GM19023 (cell line): Measurements from ENCODE around the gene XAGE1B.
"Not testable (repeated sequence)": the region's sequence is repeated elsewhere in the genome, so short reads cannot be mapped to it uniquely, and the experiment has no call there.

Experiments used
- ATAC-seq: cut with Tn5 transposase; IDR thresholded peaks from one replicate; pipeline ENCODE4 v1.9.1; 2021; ENCODE audit warnings: mild to moderate bottlenecking, moderate library complexity; ENCODE audit not compliant: unreplicated experiment

XAGE1B gene, protein sequence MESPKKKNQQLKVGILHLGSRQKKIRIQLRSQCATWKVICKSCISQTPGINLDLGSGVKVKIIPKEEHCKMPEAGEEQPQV

DNA sequence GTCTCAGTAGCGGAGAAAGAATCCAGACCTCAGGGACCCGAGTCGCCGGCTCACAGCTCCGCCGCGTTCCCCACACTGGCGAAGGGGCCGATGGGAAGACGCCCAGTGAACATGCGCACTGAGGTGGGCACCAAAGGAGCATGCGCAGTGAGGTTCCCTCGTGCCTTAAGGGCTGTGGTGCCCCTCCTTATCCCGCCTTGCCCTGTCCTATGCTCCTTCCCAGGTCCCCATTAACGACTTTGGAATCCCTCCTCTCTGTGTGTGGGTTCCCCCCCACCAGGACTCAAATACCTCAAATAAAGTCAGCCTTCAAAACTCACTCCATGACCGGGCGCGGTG is at the start of gene XAGE1B:
XAGE1B (minus strand) TSS at position 77 of the 339 bp plus-strand sequence. CDS start 1,536 bp downstream, outside the sequence.
- ATAC-seq = not testable (repeated sequence)

DNA sequence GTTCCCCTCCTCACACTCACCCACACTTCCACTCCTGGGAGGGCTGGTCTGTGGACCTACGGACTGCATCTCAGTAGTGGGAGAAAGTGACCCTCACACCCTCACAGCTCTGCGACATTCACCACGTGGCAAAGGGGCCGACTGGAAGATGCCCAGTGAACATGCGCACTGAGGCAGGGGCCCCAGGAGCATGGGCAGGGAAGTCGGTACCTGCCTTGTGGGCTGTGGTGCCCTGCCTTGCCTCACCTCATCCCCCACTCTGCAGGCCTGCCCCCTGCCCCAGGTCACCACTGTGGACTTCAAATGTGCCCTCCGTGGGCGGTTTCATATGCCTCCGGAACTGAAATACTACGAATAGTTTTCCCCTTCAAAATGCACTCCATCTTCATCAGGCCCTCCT is 46.2 kb upstream of the XAGE1B start:
- ATAC-seq = no peak

DNA sequence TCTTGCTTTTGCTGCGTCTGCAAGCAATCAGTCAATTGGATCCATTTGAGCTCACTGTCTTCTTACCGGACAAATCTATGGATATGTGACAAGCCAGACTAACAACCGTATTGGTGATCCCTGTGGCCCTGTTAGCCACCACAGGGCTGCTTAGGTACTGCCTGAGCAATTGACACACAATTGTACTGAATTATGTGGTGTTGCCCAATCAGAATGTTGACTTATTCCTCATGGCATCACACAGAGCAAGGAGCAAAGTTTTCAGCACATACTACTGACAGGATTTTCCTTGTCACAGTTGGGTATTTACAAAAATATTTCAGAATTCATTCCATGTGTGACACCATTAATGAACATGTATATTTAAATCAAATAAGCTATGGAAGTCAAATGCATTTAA is 41.3 kb upstream of the XAGE1B start:
- no peak for ATAC-seq

DNA sequence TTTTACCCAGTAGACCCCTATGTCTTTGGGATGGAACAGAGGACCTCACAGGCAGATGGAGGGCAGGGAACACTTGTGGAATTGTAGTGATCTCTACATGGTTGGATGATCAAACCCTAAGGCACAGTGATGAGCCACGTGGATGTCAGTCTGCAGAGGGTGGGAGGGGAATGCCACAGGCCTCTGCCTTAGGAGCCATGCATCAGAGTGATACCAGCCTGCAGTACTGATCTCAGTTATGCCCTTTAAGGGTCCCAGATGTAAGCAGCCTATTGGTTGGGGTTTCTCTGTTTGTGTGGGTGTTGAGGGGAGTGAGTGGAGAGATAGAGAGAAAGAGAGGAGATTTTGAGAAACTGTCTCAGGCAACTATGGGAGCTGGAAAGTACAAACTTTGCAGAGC is 39.9 kb upstream of the XAGE1B start:
- no peak for ATAC-seq

DNA sequence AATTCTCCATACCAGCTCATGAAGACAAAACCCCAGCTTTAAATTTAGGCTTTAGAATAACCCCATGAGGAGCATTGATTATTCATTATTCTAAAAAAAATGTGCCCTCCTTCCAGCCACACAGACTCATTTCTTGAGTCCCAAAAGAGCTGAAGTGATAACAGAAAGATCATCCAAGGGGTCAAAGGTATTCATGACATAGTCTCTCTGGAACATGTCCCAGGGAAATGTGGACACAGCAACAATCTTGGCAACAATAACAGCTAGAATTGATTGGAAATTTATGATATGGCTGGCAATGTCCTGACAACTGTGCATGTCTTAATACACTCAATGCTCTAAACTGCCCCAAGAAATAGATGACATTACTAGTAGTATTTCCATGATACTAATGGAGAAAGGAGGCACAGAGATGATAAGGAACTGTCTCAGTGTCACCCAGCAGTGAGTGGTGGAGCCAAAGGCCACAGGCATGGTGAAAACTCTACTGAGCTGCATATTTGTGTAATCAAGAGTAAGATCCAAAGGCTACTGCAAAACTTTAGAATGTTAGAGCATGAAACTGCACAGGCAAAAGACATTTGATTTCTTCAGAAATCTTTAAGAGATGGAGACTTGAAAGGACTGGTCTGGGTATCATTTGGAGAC is 37.3 kb upstream of the XAGE1B start:
- no peak for ATAC-seq

DNA sequence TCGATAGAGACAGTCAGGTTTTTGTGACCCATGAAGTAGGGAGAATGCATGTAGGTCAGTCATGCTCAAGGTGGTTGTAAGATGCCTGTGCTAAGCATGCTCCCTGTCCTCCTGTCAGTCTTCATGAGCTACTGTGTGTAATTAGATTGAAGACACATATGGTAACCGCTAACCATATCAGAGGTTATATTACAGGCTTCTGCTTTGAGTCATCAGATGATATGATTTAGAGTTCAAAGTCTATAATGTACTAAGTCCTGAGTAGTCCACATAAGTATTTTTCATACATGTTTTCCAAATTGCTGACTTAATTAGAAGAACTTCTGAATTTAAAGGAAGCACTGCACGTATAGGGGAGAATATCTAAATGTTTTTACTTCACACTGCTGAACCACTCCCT is 31.9 kb upstream of the XAGE1B start:
- ATAC-seq = not testable (repeated sequence)

DNA sequence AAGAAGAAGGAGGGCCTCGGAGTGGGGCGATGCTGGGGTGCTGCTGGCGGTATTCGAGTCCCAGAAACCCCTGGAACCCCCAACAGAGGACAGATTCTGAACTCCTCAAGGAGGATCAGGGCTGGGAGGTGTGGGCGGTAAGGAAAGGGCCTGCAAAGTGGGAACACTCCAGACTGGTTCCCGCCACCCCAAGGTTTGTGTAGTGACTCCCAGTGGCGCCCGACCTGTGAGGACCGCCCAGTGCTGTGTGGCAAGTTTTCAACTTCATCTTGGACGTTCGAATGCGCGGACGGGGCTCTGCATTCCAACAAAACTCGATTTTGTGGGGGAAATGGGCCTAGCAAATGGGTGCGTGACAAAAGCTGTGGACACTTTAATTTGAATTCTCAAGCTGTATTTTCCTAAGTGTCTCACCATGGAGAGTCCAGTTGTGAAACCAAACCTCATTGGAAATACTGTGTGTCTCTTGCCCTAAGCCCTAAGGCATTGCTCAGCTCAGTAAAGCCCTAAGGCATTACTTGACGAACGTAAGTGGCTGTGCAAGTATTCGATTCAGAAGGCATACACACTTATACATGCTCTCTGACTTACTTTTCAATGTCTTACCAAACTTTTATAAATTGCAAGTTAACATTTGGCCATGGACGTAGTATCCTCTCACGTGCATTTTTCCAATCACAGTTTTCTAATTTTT is 27.4 kb upstream of the XAGE1B start:
- no peak for ATAC-seq

DNA sequence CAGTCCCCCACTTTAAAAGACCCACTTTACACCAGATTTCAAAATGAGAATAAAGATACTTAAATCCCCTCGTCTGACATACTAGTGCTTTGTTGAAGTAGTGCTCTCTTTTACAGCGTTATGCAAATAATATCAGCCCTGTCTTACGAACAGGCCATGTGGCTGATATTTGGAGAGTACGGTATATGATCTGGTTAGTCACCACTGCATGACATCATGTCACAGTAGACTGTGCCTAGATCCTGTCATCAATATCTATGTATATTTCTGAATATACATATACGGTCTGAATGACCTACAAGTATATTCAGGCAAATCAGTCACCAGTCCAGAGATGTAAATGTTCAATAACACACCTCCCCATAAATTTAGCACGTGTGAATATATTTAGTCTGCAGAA is 25.4 kb upstream of the XAGE1B start:
- ATAC-seq = no peak

DNA sequence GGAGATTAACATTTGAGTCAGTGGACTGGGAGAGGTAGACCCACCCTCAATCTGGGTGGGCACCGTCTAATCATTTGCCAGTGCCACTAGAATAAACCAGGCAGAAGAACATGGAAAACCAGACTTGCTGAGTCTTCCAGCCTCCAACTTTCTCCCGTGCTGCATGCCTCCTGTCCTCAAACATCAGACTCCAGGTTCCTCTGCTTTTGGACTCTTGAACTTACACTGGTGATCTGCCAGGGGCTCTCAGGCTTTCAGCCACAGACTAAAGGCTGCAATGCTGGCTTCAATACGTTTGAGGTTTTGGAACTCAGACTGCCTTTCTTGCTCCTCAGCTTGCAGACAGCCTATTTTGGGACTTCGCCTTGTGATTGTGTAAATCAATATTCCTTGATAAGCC is 24.2 kb upstream of the XAGE1B start:
- not testable (repeated sequence) for ATAC-seq

DNA sequence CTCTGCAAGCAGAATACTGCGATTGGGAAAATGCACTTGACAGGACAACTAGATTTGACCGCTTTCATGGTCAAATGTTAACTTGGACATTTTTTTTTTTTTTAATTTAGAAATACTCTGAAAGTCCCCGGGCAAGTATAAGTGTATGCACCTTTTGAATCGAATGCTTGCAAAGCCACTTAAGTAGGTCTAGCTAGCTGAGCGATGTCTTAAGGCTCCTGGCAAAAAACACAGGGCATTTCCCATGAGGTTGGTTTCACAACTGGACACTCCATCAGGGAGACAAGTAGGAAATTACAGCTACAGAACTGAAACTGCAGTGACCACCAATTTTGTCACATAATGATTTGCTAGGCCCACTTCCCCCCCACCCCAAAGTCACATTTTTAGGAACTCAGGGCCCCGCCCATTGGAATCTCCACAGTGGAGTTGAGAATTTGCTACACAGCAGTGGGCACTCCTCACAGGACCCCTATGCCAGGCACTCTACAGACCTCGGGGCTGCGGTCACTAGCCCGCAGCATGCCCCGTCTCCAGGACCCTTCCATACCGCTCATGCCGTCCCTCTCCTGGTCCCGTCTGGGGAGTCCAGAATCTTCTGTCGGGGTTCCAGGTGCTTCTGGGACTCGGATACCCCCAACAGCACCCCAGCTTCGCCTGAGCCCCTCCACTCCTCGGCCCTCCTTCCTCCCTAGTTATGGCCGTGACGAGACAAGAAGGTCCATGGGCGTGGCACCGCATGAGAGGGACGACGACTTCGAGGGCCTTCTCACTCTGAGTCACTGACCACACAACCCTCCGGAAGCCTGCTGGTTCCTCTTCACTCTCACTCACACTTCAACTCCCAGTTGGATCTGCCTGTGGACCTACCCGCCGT is 515 bp downstream of the XAGE1B start:
- ATAC-seq = not testable (repeated sequence)

DNA sequence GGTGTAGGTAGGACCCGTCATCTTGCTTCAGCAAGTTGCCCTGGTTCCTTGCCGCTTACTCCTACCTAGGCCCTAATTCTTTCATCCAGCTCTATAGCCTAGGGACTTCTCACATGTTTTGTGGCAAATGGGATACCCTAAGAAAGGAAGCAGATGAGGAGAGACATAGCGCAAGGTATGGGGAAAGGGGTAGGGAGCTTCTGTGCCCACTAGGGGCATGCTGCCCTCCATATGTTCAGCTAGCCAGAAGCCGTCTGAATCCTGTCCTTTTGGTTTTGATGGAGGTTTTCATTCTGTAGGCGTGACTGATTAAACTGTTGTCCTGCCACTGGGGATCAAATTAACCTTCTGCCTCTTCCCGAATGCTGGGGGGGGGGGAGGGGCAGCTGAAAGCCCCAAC is 5.7 kb downstream of the XAGE1B start:
- not testable (repeated sequence) for ATAC-seq

DNA sequence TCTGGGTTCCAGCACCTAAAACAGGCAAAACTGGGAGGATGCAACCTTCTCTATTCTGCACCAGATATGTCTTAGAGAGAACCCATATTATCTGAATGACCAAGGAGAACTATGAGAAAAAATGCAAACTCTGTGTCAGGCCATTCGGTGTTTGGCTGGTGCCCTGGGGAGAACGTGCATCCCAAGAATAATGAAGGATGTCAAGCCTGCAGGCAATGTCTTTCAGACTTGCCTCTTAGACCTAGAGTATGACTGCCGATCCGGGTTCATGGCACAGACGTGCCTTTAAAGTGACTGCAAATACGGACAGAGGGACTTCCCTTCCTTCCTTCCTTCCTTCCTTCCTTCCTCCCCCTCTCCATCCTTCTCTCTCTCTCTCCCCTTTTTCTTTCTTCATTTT is 6.9 kb downstream of the XAGE1B start:
- no peak for ATAC-seq

DNA sequence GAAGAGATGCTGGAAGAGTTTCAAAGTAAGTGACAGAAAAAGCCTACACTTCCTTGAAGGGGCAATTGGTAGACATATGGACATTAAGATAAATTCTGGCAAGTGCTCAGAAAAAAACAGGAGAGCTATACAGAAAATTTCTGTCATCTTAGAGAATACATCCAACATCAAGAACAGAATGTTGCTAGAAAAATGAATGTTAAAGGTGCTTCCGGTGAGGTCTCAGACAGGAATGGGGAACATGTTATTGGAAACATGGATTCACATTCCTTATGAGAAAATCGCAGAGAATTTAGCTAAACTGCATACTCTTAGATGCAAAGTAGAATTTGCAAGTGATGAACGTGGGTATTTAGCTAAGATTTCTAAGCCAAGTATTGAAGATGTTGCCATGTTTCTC is 9.5 kb downstream of the XAGE1B start:
- no peak for ATAC-seq

DNA sequence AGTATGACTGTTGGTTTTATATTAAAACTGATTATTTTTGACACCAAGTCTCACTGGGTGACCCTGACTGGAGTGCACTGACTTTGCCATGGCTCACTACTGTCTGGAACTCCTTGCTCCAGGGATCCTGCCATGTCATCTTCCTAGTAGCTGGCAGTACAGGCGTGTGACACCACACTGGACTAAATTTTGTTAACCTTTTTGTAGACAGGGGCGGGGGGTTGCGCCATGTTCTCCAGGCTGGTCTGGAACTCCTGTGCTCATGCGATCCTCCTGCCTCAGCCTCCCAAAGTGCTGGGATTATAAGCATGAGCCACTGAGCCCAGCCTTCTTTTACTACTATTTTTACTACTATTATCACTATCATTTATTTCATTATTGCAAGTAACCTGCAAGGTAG is 12.3 kb downstream of the XAGE1B start:
- no peak for ATAC-seq

DNA sequence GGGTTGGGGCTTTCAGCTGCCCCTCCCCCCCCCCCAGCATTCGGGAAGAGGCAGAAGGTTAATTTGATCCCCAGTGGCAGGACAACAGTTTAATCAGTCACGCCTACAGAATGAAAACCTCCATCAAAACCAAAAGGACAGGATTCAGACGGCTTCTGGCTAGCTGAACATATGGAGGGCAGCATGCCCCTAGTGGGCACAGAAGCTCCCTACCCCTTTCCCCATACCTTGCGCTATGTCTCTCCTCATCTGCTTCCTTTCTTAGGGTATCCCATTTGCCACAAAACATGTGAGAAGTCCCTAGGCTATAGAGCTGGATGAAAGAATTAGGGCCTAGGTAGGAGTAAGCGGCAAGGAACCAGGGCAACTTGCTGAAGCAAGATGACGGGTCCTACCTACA is 15.5 kb downstream of the XAGE1B start:
- ATAC-seq = not testable (repeated sequence)

DNA sequence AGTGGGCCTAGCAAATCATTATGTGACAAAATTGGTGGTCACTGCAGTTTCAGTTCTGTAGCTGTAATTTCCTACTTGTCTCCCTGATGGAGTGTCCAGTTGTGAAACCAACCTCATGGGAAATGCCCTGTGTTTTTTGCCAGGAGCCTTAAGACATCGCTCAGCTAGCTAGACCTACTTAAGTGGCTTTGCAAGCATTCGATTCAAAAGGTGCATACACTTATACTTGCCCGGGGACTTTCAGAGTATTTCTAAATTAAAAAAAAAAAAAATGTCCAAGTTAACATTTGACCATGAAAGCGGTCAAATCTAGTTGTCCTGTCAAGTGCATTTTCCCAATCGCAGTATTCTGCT is 20.5 kb downstream of the XAGE1B start:
- not testable (repeated sequence) for ATAC-seq

DNA sequence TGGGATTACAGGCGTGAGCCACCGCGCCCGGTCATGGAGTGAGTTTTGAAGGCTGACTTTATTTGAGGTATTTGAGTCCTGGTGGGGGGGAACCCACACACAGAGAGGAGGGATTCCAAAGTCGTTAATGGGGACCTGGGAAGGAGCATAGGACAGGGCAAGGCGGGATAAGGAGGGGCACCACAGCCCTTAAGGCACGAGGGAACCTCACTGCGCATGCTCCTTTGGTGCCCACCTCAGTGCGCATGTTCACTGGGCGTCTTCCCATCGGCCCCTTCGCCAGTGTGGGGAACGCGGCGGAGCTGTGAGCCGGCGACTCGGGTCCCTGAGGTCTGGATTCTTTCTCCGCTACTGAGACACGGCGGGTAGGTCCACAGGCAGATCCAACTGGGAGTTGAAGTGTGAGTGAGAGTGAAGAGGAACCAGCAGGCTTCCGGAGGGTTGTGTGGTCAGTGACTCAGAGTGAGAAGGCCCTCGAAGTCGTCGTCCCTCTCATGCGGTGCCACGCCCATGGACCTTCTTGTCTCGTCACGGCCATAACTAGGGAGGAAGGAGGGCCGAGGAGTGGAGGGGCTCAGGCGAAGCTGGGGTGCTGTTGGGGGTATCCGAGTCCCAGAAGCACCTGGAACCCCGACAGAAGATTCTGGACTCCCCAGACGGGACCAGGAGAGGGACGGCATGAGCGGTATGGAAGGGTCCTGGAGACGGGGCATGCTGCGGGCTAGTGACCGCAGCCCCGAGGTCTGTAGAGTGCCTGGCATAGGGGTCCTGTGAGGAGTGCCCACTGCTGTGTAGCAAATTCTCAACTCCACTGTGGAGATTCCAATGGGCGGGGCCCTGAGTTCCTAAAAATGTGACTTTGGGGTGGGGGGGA is 21.1 kb downstream of the XAGE1B start, which contains the start of gene XAGE1A:
XAGE1A (plus strand) TSS at position 264 of the 874 bp plus-strand sequence. CDS start 1,554 bp downstream, outside the sequence.
- ATAC-seq = not testable (repeated sequence)

DNA sequence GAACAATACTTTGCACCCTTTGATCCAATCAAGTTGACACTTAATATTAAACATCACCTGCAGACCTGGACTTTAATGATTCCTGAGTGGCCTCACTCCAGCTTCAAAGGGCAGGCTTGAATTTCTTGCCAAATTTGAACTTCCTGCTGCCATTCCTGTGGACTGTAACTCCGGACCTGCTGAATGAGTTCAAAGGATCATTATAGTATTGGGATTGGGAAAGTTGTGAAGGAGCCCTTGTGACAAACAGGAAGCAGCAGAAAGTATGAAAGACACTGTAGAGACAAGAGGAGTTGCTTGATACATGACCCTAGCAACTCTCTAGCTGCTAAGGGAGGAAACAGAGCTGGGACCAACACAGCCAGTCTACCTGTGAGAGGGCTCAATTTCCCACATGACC is 45.6 kb downstream of the XAGE1B start:
- not testable (repeated sequence) for ATAC-seq
